GM12864 (cell line): ENCODE measurements around the gene C1QBP.

ENCODE experiments used
- DNase-seq: peaks from one replicate; pipeline ENCODE4 v3.0.0-alpha.2; 2011; ENCODE audit warnings: low read depth
- H3K4me3 ChIP-seq: 2 replicates; pipeline ENCODE4 v1.5.1; 2011; ENCODE audit warnings: mild to moderate bottlenecking, low read depth, low read length, control low read depth
- TF ChIP-seq, protein P1 (sequence below): IDR thresholded peaks from 2 replicates; pipeline ENCODE4 v1.5.1; 2011; ENCODE audit warnings: low read depth, mild to moderate bottlenecking, moderate library complexity, low read length, control low read depth, inconsistent platforms; ENCODE audit errors: missing control alignments

Gene C1QBP

GRCh38 chr17:5419959-5420653, 18.8 kb downstream of the C1QBP start, which contains the start of gene RPAIN:
RPAIN (plus strand) TSS chr17:5420182; CDS start chr17:5420211, 29 bp downstream.
- DNase-seq, result peak; percentile 77
- peak within 1 kb of the TSS; percentile 89 for H3K4me3 ChIP-seq
- TF ChIP-seq, protein P1, sequence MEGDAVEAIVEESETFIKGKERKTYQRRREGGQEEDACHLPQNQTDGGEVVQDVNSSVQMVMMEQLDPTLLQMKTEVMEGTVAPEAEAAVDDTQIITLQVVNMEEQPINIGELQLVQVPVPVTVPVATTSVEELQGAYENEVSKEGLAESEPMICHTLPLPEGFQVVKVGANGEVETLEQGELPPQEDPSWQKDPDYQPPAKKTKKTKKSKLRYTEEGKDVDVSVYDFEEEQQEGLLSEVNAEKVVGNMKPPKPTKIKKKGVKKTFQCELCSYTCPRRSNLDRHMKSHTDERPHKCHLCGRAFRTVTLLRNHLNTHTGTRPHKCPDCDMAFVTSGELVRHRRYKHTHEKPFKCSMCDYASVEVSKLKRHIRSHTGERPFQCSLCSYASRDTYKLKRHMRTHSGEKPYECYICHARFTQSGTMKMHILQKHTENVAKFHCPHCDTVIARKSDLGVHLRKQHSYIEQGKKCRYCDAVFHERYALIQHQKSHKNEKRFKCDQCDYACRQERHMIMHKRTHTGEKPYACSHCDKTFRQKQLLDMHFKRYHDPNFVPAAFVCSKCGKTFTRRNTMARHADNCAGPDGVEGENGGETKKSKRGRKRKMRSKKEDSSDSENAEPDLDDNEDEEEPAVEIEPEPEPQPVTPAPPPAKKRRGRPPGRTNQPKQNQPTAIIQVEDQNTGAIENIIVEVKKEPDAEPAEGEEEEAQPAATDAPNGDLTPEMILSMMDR, result no peak

GRCh38 chr17:5419356-5419958, 19.5 kb downstream of the C1QBP start, which contains the start of gene NUP88:
NUP88 (minus strand) TSS chr17:5419662; CDS start chr17:5419650, 12 bp downstream.
- TF ChIP-seq, protein P1, result no peak
- peak; percentile 94 for DNase-seq
- peak within 1 kb of the TSS; percentile 89 for H3K4me3 ChIP-seq

GRCh38 chr17:5418858-5419355, 20.0 kb downstream of the C1QBP start:
- peak overlapping the region; percentile 89 for H3K4me3 ChIP-seq
- peak; percentile 95 for DNase-seq
- TF ChIP-seq, protein P1, result no peak

DNA sequence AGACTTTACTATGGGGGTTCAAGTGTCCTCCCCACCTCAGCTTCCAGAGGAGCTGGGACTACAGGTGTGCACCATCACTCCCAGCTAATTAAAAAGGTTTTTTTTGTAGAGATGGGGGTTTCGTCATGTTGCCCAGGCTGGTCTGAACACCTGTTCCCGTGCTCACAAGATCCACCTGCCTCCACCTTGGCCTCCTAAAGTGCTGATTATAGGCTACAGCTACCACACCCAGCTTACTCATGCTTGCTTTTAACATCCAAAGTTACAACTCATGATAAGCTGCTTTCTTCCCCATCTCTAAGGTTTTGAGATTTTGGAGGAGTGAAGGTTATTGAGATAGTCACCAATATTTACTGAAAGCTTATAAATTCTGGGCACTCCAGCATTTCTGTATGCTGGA, 22.1 kb downstream of the C1QBP start:
- DNase-seq, result no peak
- TF ChIP-seq, protein P1, result no peak
- H3K4me3 ChIP-seq, result no peak overlapping the region

DNA sequence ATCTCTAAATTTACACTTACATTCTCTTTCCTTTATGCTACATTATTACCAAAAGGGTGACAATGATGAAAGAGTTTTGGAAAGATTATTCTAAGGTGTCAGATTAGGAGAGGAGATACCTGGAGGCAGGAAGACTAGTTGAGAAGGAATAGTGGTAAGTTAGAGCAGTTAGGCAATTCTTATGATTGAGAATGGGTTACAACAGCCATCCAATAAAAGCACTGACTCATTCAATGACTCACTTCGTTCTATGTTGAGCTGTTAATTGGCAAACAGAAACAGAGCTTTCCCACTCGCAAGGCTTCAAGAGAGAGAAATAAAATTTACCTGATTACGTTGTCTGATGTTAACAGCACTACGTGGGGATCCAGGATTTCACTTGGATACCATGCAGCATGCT, 25.3 kb downstream of the C1QBP start:
- TF ChIP-seq, protein P1, result no peak
- no peak overlapping the region for H3K4me3 ChIP-seq
- no peak for DNase-seq

DNA sequence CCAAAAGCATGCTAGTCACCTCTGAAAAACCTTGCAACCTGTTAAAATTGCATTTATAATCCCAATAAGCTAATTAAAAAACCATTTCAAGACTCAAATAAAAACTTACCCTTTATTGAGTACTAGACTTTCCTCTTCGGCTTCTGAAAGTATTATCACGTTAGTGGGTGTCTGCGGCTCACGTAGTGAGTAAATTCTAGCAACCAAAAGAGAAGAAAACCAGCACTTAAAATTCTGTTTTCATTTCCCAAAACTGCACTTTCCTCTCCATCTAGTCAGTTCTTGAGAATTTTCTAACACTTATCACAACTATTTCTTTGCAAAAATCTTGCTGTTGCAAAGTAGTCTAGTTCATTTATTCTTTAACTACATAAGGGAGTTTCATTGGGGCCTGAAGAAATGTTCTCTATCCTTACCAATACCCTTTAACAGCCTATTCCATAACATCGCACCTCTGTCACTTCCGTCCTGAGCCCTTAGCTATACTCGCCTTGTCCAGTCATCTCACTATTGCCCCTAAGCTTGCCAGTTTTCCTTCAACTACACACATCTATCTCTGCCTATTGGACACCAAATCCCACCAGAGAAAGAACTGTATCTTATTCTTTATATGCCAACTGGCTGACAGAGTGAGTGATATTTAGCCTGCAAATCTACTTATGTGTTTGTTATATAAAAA, 28.2 kb downstream of the C1QBP start:
- no peak for DNase-seq
- TF ChIP-seq, protein P1, result no peak
- H3K4me3 ChIP-seq, result no peak overlapping the region
